ENCODE data around the gene MAP4K2. TPM values are rescaled to one million over a fixed set of nuclear protein-coding genes. Genes with fewer than 3 reads are reported as not detected.

Gene MAP4K2
- total and polyA plus RNA-seq, 7 donors, result 9.0 to 23.5 (median 13.6) TPM

GRCh38 chr11:64736654-64737053 lies 66.4 kb downstream of the MAP4K2 start:
- no peak for DNase-seq
- Histone ChIP-seq H3K27ac (no peak overlapping the region), H3K36me3 (peaks cover 0 to 61% (median 13%) of the 10 kb centered on the region in 4 donors), H3K9me3 (no peaks in the 10 kb centered on the region), H3K27me3 (no peaks in the 10 kb centered on the region), H3K4me3 (no peak overlapping the region), H3K4me1 (peaks cover 0 to 8% (median 2%) of the 10 kb centered on the region in 4 donors)
- intact Hi-C loops (cut with DNase I), result no loop called here
- TF ChIP-seq EP300 (IDR thresholded peaks at IDR 0.05), result no peak
- no peak for TF ChIP-seq POLR2A (IDR thresholded peaks at IDR 0.05)
- TF ChIP-seq, protein P1, sequence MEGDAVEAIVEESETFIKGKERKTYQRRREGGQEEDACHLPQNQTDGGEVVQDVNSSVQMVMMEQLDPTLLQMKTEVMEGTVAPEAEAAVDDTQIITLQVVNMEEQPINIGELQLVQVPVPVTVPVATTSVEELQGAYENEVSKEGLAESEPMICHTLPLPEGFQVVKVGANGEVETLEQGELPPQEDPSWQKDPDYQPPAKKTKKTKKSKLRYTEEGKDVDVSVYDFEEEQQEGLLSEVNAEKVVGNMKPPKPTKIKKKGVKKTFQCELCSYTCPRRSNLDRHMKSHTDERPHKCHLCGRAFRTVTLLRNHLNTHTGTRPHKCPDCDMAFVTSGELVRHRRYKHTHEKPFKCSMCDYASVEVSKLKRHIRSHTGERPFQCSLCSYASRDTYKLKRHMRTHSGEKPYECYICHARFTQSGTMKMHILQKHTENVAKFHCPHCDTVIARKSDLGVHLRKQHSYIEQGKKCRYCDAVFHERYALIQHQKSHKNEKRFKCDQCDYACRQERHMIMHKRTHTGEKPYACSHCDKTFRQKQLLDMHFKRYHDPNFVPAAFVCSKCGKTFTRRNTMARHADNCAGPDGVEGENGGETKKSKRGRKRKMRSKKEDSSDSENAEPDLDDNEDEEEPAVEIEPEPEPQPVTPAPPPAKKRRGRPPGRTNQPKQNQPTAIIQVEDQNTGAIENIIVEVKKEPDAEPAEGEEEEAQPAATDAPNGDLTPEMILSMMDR (IDR thresholded peaks at IDR 0.05), result no peak
- TF ChIP-seq POLR2AphosphoS5 (IDR thresholded peaks at IDR 0.05), result no peak
- 89 to 94% methylated on average over 15 of the region's 15 CpGs for WGBS, 2 donors

- Histone ChIP-seq H3K27ac (no peak overlapping the region), H3K36me3 (peaks cover 0 to 69% (median 13%) of the 10 kb centered on the region in 4 donors), H3K4me3 (no peak overlapping the region), H3K4me1 (no peaks in the 10 kb centered on the region), H3K27me3 (no peaks in the 10 kb centered on the region), H3K9me3 (no peaks in the 10 kb centered on the region)
- DNase-seq, result no peak
- WGBS, 2 donors, result 78 to 85% methylated on average over 9 of the region's 9 CpGs
- TF ChIP-seq EP300 (IDR thresholded peaks at IDR 0.05), result no peak
- TF ChIP-seq POLR2AphosphoS5 (IDR thresholded peaks at IDR 0.05), result no peak
- TF ChIP-seq, protein P1 (IDR thresholded peaks at IDR 0.05), result no peak
- no peak for TF ChIP-seq POLR2A (IDR thresholded peaks at IDR 0.05)
- intact Hi-C loops (cut with DNase I), result no loop called here
These were observed 67.2 kb downstream of the MAP4K2 start for GRCh38 chr11:64735725-64736259.

Other genes with a start within 250 kb of the MAP4K2 start
- not detected for gene SLC22A11, start 247.3 kb downstream of the MAP4K2 start, total RNA-seq
- under 1 TPM in 2 of 3 donors, not detected in 1; 0.04 to 0.46 TPM for gene SLC22A11, start 247.3 kb downstream of the MAP4K2 start, polyA plus RNA-seq
- gene SLC22A12, start 212.0 kb downstream of the MAP4K2 start, total RNA-seq, result not detected
- not detected for gene SLC22A12, start 212.0 kb downstream of the MAP4K2 start, polyA plus RNA-seq
- 10 to 100 TPM in 2 of 4 donors, 1 to 10 TPM in 2; 6.8 to 20.5 (median 13.7) TPM for gene NRXN2, start 80.0 kb downstream of the MAP4K2 start, total RNA-seq
- 1 to 10 TPM in 2 of 3 donors, under 1 TPM in 1; 0.23 to 4.9 (median 3.0) TPM for gene NRXN2, start 80.0 kb downstream of the MAP4K2 start, polyA plus RNA-seq
- gene RASGRP2, start 59.1 kb downstream of the MAP4K2 start, total RNA-seq, result 10 to 100 TPM; 26.7 to 77.0 (median 27.8) TPM
- 100 to 1,000 TPM in 1 of 3 donors, 1 to 10 TPM in 2; 2.1 to 101 (median 4.8) TPM for gene RASGRP2, start 59.1 kb downstream of the MAP4K2 start, polyA plus RNA-seq
- 10 to 100 TPM; 10.5 to 42.1 (median 27.1) TPM for gene PYGM, start 43.2 kb downstream of the MAP4K2 start, total RNA-seq
- 1 to 10 TPM in 2 of 3 donors, under 1 TPM in 1; 0.23 to 2.1 (median 1.8) TPM for gene PYGM, start 43.2 kb downstream of the MAP4K2 start, polyA plus RNA-seq
- 100 to 1,000 TPM; 185 to 381 (median 294) TPM for gene SF1, start 24.7 kb downstream of the MAP4K2 start, total RNA-seq
- 100 to 1,000 TPM in 1 of 3 donors, 10 to 100 TPM in 2; 36.5 to 126 (median 43.2) TPM for gene SF1, start 24.7 kb downstream of the MAP4K2 start, polyA plus RNA-seq
- gene MEN1, start 7.3 kb upstream of the MAP4K2 start, total RNA-seq, result 10 to 100 TPM in 1 of 4 donors, 1 to 10 TPM in 3; 6.8 to 12.7 (median 8.8) TPM
- gene MEN1, start 7.3 kb upstream of the MAP4K2 start, polyA plus RNA-seq, result 10 to 100 TPM in 2 of 3 donors, 1 to 10 TPM in 1; 9.0 to 26.1 (median 10.9) TPM
- under 1 TPM in 3 of 4 donors, not detected in 1; 0.16 to 0.83 (median 0.36) TPM for gene CDC42BPG, start 41.4 kb upstream of the MAP4K2 start, total RNA-seq
- gene CDC42BPG, start 41.4 kb upstream of the MAP4K2 start, polyA plus RNA-seq, result 10 to 100 TPM; 19.8 to 39.8 (median 20.8) TPM
- 10 to 100 TPM; 38.5 to 73.1 (median 44.1) TPM for gene EHD1, start 75.4 kb upstream of the MAP4K2 start, total RNA-seq
- 10 to 100 TPM; 27.0 to 54.0 (median 29.4) TPM for gene EHD1, start 75.4 kb upstream of the MAP4K2 start, polyA plus RNA-seq
- gene ATG2A, start 114.0 kb upstream of the MAP4K2 start, total RNA-seq, result 10 to 100 TPM; 12.1 to 22.7 (median 14.4) TPM
- 10 to 100 TPM; 13.2 to 27.6 (median 19.4) TPM for gene ATG2A, start 114.0 kb upstream of the MAP4K2 start, polyA plus RNA-seq
- gene PPP2R5B, start 121.5 kb upstream of the MAP4K2 start, total RNA-seq, result 10 to 100 TPM; 17.8 to 27.3 (median 21.3) TPM
- 10 to 100 TPM; 15.6 to 23.4 (median 18.1) TPM for gene PPP2R5B, start 121.5 kb upstream of the MAP4K2 start, polyA plus RNA-seq
- 1 to 10 TPM in 1 of 4 donors, not detected in 3; 2.9 TPM for gene GPHA2, start 132.7 kb upstream of the MAP4K2 start, total RNA-seq
- gene GPHA2, start 132.7 kb upstream of the MAP4K2 start, polyA plus RNA-seq, result under 1 TPM in 1 of 3 donors, not detected in 2; 0.47 TPM
- gene MAJIN, start 168.9 kb upstream of the MAP4K2 start, total RNA-seq, result not detected
- gene MAJIN, start 168.9 kb upstream of the MAP4K2 start, polyA plus RNA-seq, result under 1 TPM in 1 of 3 donors, not detected in 2; 0.25 TPM
- gene BATF2, start 193.8 kb upstream of the MAP4K2 start, total RNA-seq, result 1 to 10 TPM; 1.8 to 4.7 (median 3.7) TPM
- gene BATF2, start 193.8 kb upstream of the MAP4K2 start, polyA plus RNA-seq, result 10 to 100 TPM; 11.6 to 31.3 (median 14.4) TPM
- 100 to 1,000 TPM in 3 of 4 donors, 10 to 100 TPM in 1; 99.2 to 157 (median 136) TPM for gene ARL2, start 210.9 kb upstream of the MAP4K2 start, total RNA-seq
- 100 to 1,000 TPM in 2 of 3 donors, 10 to 100 TPM in 1; 92.9 to 124 (median 117) TPM for gene ARL2, start 210.9 kb upstream of the MAP4K2 start, polyA plus RNA-seq
- gene SNX15, start 224.2 kb upstream of the MAP4K2 start, total RNA-seq, result 10 to 100 TPM; 20.1 to 36.6 (median 25.2) TPM
- 10 to 100 TPM; 21.8 to 31.4 (median 28.8) TPM for gene SNX15, start 224.2 kb upstream of the MAP4K2 start, polyA plus RNA-seq
- gene SAC3D1, start 238.0 kb upstream of the MAP4K2 start, total RNA-seq, result 10 to 100 TPM in 3 of 4 donors, 1 to 10 TPM in 1; 9.1 to 17.8 (median 14.1) TPM
- 10 to 100 TPM; 10.2 to 20.3 (median 10.9) TPM for gene SAC3D1, start 238.0 kb upstream of the MAP4K2 start, polyA plus RNA-seq

Data from sigmoid colon (tissue), 7 donors.